Testis (tissue), 3 donors: Measurements from ENCODE around the gene RERE. TPM values are rescaled to one million over a fixed set of nuclear protein-coding genes. Genes with fewer than 3 reads are reported as not detected.

Experiments
- DNase-seq: peaks from one replicate; pipeline ENCODE4 v3.0.0-alpha.2; 2019
- H3K27ac ChIP-seq, 2 donors: fragments of 200-600 bp; sonication (generic); one replicate each; pipeline ENCODE4 v1.5.1; 2019
- H3K27me3 ChIP-seq: fragments of 200-600 bp; sonication (generic); one replicate; pipeline ENCODE4 v1.5.1; 2019
- H3K36me3 ChIP-seq: fragments of 200-600 bp; sonication (generic); one replicate; pipeline ENCODE4 v1.5.1; 2017; ENCODE audit warnings: low read depth; ENCODE audit errors: missing control alignments
- H3K4me1 ChIP-seq: fragments of 200-600 bp; sonication (generic); one replicate; pipeline ENCODE4 v1.5.1; 2019
- H3K4me3 ChIP-seq, 2 donors: fragments of 200-600 bp; sonication (generic); one replicate each; pipeline ENCODE4 v1.5.1; 2017 to 2019
- H3K9me3 ChIP-seq: fragments of 200-600 bp; sonication (generic); one replicate; pipeline ENCODE4 v1.5.1; 2017
- CTCF ChIP-seq, 3 experiments: fragments of 450-650 bp in 2 of 3; fragments of 200-600 bp in 1 of 3; sonication (generic) in 1 of 3; IDR thresholded peaks; one replicate each; pipeline ENCODE4 v1.5.1; 2016 to 2019; ENCODE audit warnings: antibody characterized with exemption in 3 of 3, mild to moderate bottlenecking in 2 of 3, moderate library complexity in 1 of 3
- POLR2A ChIP-seq: fragments of 450-650 bp; IDR thresholded peaks from one replicate; pipeline ENCODE4 v1.6.1; 2017; ENCODE audit warnings: antibody characterized with exemption, mild to moderate bottlenecking, moderate library complexity
- WGBS, 2 donors: methylation state at CpG; one replicate each; pipeline ENCODE4 v1.1.5; 2018; 5-methylcytosine and 5-hydroxymethylcytosine counted together
- intact Hi-C: fragments of 100-400 bp; cut with DNase I; formaldehyde crosslinking; loops from one replicate; pipeline ENCODE4 v1.15.1; 2023; ENCODE audit warnings: low total_unique reads
- polyA plus RNA-seq: library from polyadenylated mRNA; stranded (reverse); fragments of 350-450 nt; fragmentation: Illumina TruSeq; extraction: RNeasy Lipid Tissue Mini Kit (QIAGEN cat#74804); gene quantifications from one replicate; pipeline ENCODE4 v1.2.3, GENCODE V29; 2014; ENCODE audit warnings: low read depth, low replicate concordance; ENCODE audit not compliant: insufficient read depth
- total RNA-seq, 2 donors: library from RNA; depleted of rRNA; stranded (reverse); fragments of >200 nt; gene quantifications; one replicate each; pipeline ENCODE4 v1.2.3, GENCODE V29; 2016

The RERE gene
- total and polyA plus RNA-seq, 3 donors from 2014 or later = 90.8 to 229 (median 203) TPM

GRCh38 chr1:8533907-8534306 lies 283.5 kb downstream of the RERE start:
- no peak for DNase-seq
- TF ChIP-seq CTCF (IDR thresholded peaks at IDR 0.05) (no peak), POLR2A (no peak)
- H3K36me3 ChIP-seq = no peaks in the 10 kb centered on the region
- 77 to 81% methylated on average over 1 of the region's 1 CpG for WGBS, 2 donors
- H3K27ac ChIP-seq = no peak overlapping the region
- no peaks in the 10 kb centered on the region for H3K27me3 ChIP-seq
- H3K9me3 ChIP-seq = no peaks in the 10 kb centered on the region
- intact Hi-C loops = no loop called here
- H3K4me1 ChIP-seq = no peaks in the 10 kb centered on the region
- H3K4me3 ChIP-seq = no peak overlapping the region

- Histone ChIP-seq H3K4me1 (no peaks in the 10 kb centered on the region), H3K27me3 (no peaks in the 10 kb centered on the region), H3K4me3 (no peak overlapping the region), H3K27ac (no peak overlapping the region), H3K36me3 (no peaks in the 10 kb centered on the region), H3K9me3 (no peaks in the 10 kb centered on the region)
- intact Hi-C loops = no loop called here
- 85 to 91% methylated on average over 4 of the region's 4 CpGs for WGBS, 2 donors
- no peak for DNase-seq
- TF ChIP-seq POLR2A (no peak), CTCF (IDR thresholded peaks at IDR 0.05) (no peak)
These were observed 284.3 kb downstream of the RERE start for GRCh38 chr1:8533124-8533523.

- Histone ChIP-seq H3K27me3 (no peaks in the 10 kb centered on the region), H3K27ac (no peak overlapping the region), H3K9me3 (no peaks in the 10 kb centered on the region), H3K36me3 (no peaks in the 10 kb centered on the region), H3K4me1 (peaks cover 10% of the 10 kb centered on the region), H3K4me3 (no peak overlapping the region)
- intact Hi-C loops = no loop called here
- no peak for DNase-seq
- 89 to 93% methylated on average over 3 of the region's 3 CpGs for WGBS, 2 donors
- TF ChIP-seq POLR2A (no peak), CTCF (IDR thresholded peaks at IDR 0.05) (no peak)
These were observed 287.5 kb downstream of the RERE start for GRCh38 chr1:8529901-8530300.

DNA sequence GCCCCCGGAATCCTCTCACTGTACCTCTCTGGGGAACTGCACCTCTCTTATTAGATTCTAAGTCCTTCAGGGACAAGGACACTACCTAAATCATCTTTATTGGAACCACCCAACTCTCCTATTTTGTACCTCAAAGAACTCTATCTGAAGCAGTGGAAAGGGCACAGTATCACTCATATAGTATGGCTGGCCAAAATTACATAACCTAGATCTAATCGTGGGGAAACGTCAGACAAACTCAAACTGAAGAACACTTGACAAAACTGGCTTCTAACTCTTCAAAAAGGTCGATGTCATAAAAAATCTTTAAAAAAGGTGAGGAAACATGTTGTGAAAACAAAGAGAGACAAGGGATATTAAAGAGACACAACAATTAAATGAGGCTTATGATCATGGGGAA lies 289.5 kb downstream of the RERE start:
- no peaks in the 10 kb centered on the region for H3K9me3 ChIP-seq
- intact Hi-C loops = no loop called here
- no peaks in the 10 kb centered on the region for H3K36me3 ChIP-seq
- DNase-seq = no peak
- no peaks in the 10 kb centered on the region for H3K27me3 ChIP-seq
- WGBS, 2 donors = 59 to 64% methylated on average over 4 of the region's 4 CpGs
- H3K27ac ChIP-seq = no peak overlapping the region
- peaks cover 22% of the 10 kb centered on the region for H3K4me1 ChIP-seq
- no peak overlapping the region for H3K4me3 ChIP-seq
- no peak for TF ChIP-seq POLR2A
- TF ChIP-seq CTCF (IDR thresholded peaks at IDR 0.05) = no peak

GRCh38 chr1:8525558-8526275 lies 291.7 kb downstream of the RERE start:
- Histone ChIP-seq H3K36me3 (no peaks in the 10 kb centered on the region), H3K27ac (peak overlapping the region; percentile 81 to 85), H3K4me3 (peak overlapping the region; percentile 43 to 50), H3K9me3 (no peaks in the 10 kb centered on the region), H3K4me1 (peaks cover 22% of the 10 kb centered on the region), H3K27me3 (no peaks in the 10 kb centered on the region)
- no peak for TF ChIP-seq CTCF (IDR thresholded peaks at IDR 0.05)
- TF ChIP-seq POLR2A = no peak
- WGBS, 2 donors = 22 to 28% methylated on average over 11 of the region's 11 CpGs
- intact Hi-C loops = no loop called here
- DNase-seq = peak; percentile 95
